Measurements from ENCODE around the gene CCL19. TPM values are rescaled to one million over a fixed set of nuclear protein-coding genes. Genes with fewer than 3 reads are reported as not detected.
A peak's percentile ranks its signal among the peaks of the same experiment; 100 is the strongest.

Gene CCL19
- total and polyA plus RNA-seq, 2 donors (not counting 3 experiments of a cell fraction or from before 2014, with no cell fraction given): not detected

GRCh38 chr9:34648673-34649072 is 42.4 kb downstream of the CCL19 start:
- Histone ChIP-seq H2AFZ (ENCODE audit: low read depth, low read length) (no peak overlapping the region), H3K4me3 (replicated peaks in 1 of 3; ENCODE audit: insufficient read depth in 1 of 3, low read depth in 1 of 3, low read length in 3 of 3) (no peak overlapping the region), H3K36me3 (ENCODE audit: control insufficient read depth in 2 of 2, extremely low read depth in 1 of 2, insufficient read depth in 2 of 2, low read length in 2 of 2) (peaks cover 0 to 14% of the 10 kb centered on the region in 2 experiments), H4K20me1 (replicated peaks; ENCODE audit: control insufficient read depth, extremely low read depth, insufficient read depth, low read length) (no peaks in the 10 kb centered on the region), H3K79me2 (ENCODE audit: control insufficient read depth, insufficient read depth, low read length) (peaks cover 6% of the 10 kb centered on the region), H3K4me1 (ENCODE audit: control insufficient read depth, extremely low read depth, insufficient read depth, low read length) (peaks cover 37% of the 10 kb centered on the region), H3K9ac (replicated peaks; ENCODE audit: extremely low read depth, insufficient read depth, low read length) (no peak overlapping the region), H3K4me2 (ENCODE audit: insufficient read depth, low read length) (no peak overlapping the region), H3K9me3 (replicated peaks; ENCODE audit: control insufficient read depth, insufficient read depth, low read length) (no peaks in the 10 kb centered on the region), H3K9me1 (replicated peaks; ENCODE audit: control insufficient read depth, extremely low read depth, insufficient read depth, low read length) (no peaks in the 10 kb centered on the region), H3K27ac (ENCODE audit: insufficient read depth, low read depth, low read length) (no peak overlapping the region), H3K27me3 (ENCODE audit: control insufficient read depth in 2 of 2, insufficient read depth in 2 of 2, low read length in 2 of 2) (no peaks in the 10 kb centered on the region)
- dilution Hi-C loops (cut with MboI; ENCODE audit: extremely low pct_ligation_motif_present, low sequenced_read_pairs): no loop called here
- FAIRE-seq: no peak
- CTCF ChIA-PET: no interaction called here
- TF ChIP-seq EZH2 (IDR thresholded peaks at IDR 0.05; ENCODE audit: borderline replicate concordance, low read depth, low read length, severe bottlenecking) (no peak), POLR2AphosphoS5 (IDR thresholded peaks at IDR 0.05; ENCODE audit: insufficient read depth, low read depth, low read length) (no peak), MAX (IDR thresholded peaks at IDR 0.05; ENCODE audit: insufficient read depth, insufficient read length) (no peak)
- intact Hi-C loops (cut with micrococcal nuclease): no loop called here
- POLR2A ChIA-PET: no interaction called here
- DNase-seq (ENCODE audit: low read depth, low spot score): no peak
- BruUV-seq (replicated peaks): no TSS peak

GRCh38 chr9:34647651-34648050 is 43.4 kb downstream of the CCL19 start:
- dilution Hi-C loops (cut with MboI; ENCODE audit: extremely low pct_ligation_motif_present, low sequenced_read_pairs): no loop called here
- TF ChIP-seq MYC (IDR thresholded peaks at IDR 0.05; ENCODE audit: low read depth, low read length) (no peak), GATA2 (IDR thresholded peaks at IDR 0.05; ENCODE audit: insufficient read depth, insufficient read length, low read depth, low read length) (no peak), JUN (IDR thresholded peaks at IDR 0.05; ENCODE audit: borderline replicate concordance, insufficient read depth, insufficient read length, low read depth) (no peak), EZH2 (IDR thresholded peaks at IDR 0.05; ENCODE audit: borderline replicate concordance, low read depth, low read length, severe bottlenecking) (no peak), MAX (IDR thresholded peaks at IDR 0.05; ENCODE audit: insufficient read depth, insufficient read length) (no peak), FOS (IDR thresholded peaks at IDR 0.05; ENCODE audit: borderline replicate concordance, insufficient read depth, low read length) (no peak)
- peak overlapping the region; percentile 82 for H3K4me2 ChIP-seq (ENCODE audit: insufficient read depth, low read length)
- ChIA-PET POLR2A (interaction anchor here (1.5 to 1.9 kb wide), 2 partner anchors 10 to 17 kb away, joined by 7 read pairs; partner anchors contain the start of gene SIGMAR1), CTCF (interaction anchor here (0.9 to 1.4 kb wide), 2 partner anchors 14 to 44 kb away, joined by 3 read pairs; no protein-coding TSS in a partner anchor)
- H3K4me3 ChIP-seq (replicated peaks in 1 of 3; ENCODE audit: insufficient read depth in 1 of 3, low read depth in 1 of 3, low read length in 3 of 3): peak overlapping the region in 2 of 3 experiments; percentile 75 to 78
- H2AFZ ChIP-seq (ENCODE audit: low read depth, low read length): no peak overlapping the region
- peaks cover 28% of the 10 kb centered on the region for H3K4me1 ChIP-seq (ENCODE audit: control insufficient read depth, extremely low read depth, insufficient read depth, low read length)
- H3K79me2 ChIP-seq (ENCODE audit: control insufficient read depth, insufficient read depth, low read length): peaks cover 6% of the 10 kb centered on the region
- intact Hi-C loops (cut with micrococcal nuclease): no loop called here
- H4K20me1 ChIP-seq (replicated peaks; ENCODE audit: control insufficient read depth, extremely low read depth, insufficient read depth, low read length): no peaks in the 10 kb centered on the region
- BruUV-seq (replicated peaks): no TSS peak
- no peaks in the 10 kb centered on the region for H3K9me1 ChIP-seq (replicated peaks; ENCODE audit: control insufficient read depth, extremely low read depth, insufficient read depth, low read length)
- H3K9me3 ChIP-seq (replicated peaks; ENCODE audit: control insufficient read depth, insufficient read depth, low read length): no peaks in the 10 kb centered on the region
- no peak overlapping the region for H3K27ac ChIP-seq (ENCODE audit: insufficient read depth, low read depth, low read length)
- H3K36me3 ChIP-seq (ENCODE audit: control insufficient read depth in 2 of 2, extremely low read depth in 1 of 2, insufficient read depth in 2 of 2, low read length in 2 of 2): peaks cover 0 to 14% of the 10 kb centered on the region in 2 experiments
- H3K27me3 ChIP-seq (ENCODE audit: control insufficient read depth in 2 of 2, insufficient read depth in 2 of 2, low read length in 2 of 2): no peaks in the 10 kb centered on the region
- DNase-seq (ENCODE audit: low read depth, low spot score): no peak
- H3K9ac ChIP-seq (replicated peaks; ENCODE audit: extremely low read depth, insufficient read depth, low read length): peak overlapping the region; percentile 68
- FAIRE-seq: no peak

Data from endothelial cell of umbilical vein (primary cell).